GM18951 (cell line): ENCODE data around the gene SCD5.

Source experiments
- POLR2A ChIP-seq: IDR thresholded peaks from 4 replicates; pipeline ENCODE4 v1.6.1; 2011; ENCODE audit warnings: mild to moderate bottlenecking; ENCODE audit not compliant: insufficient read length, insufficient read depth; ENCODE audit errors: extremely low read depth
- in situ Hi-C: fragments of 300-500 bp; cut with MboI; formaldehyde crosslinking; loops from one replicate; pipeline ENCODE4 v1.12.0; 2022; ENCODE audit warnings: low sequenced_read_pairs, mixed read lengths, inconsistent platforms; ENCODE audit not compliant: unreplicated experiment

SCD5 gene

DNA sequence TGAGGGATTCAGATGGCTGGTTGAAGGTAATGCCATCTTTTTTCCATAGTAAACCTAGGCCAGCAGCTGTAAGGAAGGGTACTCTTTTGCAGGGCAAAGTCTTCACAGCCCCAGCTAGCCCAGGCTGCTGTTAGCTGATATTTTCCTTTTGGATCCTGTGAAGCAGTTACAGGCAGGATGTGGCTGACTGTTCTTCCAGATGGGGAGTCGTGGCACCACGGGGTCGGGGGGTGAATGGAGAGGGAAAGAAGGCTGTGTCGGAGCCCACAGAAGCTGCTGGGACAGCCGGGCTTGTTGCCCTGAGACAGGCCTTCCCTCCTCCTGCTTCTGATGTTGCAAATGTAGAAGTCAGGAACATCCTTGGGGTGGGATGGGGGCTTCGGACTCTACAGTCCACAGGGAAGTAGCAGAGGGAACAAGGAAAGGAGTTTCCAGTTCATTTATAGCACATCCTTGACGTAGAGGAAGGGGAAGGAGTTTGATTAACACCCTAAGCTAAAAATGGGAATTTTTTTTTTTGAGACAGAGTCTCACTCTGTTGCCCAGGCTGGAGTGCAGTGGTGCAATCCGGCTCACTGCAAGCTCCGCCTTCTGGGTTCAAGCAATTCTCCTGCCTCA is 172.2 kb downstream of the SCD5 start:
- in situ Hi-C loops = no loop called here

DNA sequence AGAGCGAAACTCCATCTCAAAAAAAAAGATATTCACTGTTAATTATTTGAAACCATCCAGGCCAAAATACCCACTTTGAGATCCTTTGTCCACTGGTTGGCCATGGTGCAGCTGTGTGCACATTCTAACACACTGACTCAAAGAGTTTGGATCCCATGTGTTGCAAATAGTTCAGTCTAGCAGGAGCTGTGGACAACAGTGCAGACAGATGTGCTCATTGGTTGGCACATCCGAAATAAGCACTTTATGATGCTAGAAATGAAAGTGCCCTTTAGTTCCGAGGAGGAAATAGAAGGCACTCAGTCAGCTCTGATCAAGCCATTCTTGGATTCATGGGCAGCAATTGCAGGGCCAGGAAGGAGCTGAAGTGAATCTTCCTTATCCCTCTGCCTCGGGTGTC is 173.8 kb downstream of the SCD5 start:
- TF ChIP-seq POLR2A = no peak
- in situ Hi-C loops = no loop called here

More for the DNA sequence above, 172.2 kb downstream of the SCD5 start:
- TF ChIP-seq POLR2A = no peak

- in situ Hi-C loops = no loop called here
- TF ChIP-seq POLR2A = no peak
These were observed 175.4 kb downstream of the SCD5 start for GRCh38 chr4:82623121-82623683.

DNA sequence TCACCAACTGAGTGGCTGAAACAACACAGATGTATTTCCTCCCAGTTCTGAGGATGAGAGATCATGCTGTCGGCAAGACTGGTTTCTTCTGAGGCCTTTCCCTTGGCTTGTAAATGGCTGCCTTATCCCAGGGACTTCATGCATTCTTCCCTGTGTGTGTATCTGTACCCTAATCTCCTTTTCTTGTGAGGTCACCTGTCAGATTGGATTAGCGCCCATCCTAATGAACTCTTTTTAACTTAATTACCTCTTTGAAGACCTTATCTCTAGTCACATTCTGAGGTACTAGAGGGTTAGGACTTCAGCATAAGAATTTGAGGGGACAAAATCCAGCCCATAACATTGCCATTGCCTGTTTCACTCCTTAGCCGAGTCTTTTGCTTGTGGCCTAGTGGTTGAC is 177.3 kb downstream of the SCD5 start:
- in situ Hi-C loops = no loop called here

DNA sequence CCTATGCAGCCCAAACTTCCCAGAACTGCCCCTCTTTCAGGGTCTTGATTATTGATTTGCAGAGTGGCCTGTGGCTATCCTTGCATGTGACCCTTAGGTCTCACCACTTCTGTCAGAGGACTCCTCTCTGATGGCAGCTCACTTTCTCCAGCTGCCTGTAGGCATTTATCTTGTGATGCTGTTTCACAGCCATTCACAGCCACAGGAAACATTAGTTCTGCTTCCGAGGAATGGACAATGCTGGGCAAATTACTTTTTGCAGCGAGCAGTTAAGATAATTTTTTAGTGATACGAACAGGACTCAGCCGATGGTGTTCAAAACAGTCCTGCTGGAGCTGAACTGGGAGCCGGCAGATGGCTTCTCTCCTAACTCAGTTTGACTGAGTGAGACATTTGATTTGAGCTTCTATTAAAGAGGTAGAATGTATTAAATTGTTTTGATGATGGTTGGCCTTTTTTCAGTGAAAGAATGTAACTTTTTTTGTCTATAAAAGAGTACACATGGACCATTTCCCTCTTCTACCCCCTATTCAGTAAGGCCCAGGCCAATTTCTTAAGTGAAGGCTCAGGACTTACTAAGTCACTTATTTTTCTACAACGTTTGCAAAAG is 178.4 kb downstream of the SCD5 start:
- in situ Hi-C loops = no loop called here
- TF ChIP-seq POLR2A = no peak

More for the DNA sequence above, 177.3 kb downstream of the SCD5 start:
- TF ChIP-seq POLR2A = no peak

GRCh38 chr4:82618103-82618720 is 180.4 kb downstream of the SCD5 start:
- in situ Hi-C loops = no loop called here
- no peak for TF ChIP-seq POLR2A

DNA sequence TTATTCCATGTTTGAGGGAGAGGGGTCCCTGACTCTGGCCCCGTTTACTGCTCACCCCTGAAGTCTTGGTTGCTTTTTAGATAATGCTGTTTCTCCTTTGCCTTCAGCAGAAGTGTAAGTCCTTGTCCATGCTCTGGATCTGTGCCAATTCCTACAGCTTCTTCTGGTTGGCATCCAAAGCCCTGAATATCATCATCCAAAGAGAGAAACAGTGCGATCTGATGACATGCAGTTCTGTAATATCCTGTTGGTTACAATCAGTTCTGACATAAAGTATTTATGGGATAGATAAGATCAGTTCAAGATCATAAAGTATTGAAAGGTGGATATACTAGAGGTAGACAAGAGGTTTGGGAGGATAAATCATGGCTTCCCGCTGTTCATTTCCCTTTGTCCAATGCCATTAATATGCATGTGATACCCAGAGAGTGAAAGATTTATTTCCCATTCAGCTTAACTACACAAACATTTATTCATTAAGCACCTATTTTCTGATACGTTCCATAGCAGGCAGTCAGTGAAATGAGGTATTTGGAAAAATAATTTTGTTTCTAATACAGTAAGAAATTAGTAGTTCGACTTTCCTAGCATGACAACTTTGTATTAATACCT is 183.7 kb downstream of the SCD5 start:
- in situ Hi-C loops = no loop called here
- no peak for TF ChIP-seq POLR2A

DNA sequence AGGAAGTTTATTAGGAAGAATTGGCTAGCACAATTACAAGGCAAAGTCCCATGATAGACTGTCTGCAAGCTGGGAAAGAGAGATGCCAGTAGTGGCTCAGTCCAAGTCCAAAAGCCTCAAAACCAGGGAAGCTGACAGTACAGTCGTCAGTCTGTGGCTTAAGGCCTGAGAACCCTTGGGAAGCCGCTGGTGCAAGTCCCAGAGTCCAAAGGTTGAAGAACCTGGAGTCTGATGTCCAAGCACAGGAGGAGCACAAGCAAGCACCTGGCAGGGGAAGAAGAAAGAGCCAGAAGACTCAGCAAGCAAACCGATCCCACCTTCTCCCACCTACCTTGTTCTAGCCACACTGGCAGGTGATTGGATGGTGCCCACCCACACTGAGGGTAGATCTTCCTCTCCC is 185.5 kb downstream of the SCD5 start:
- in situ Hi-C loops = no loop called here
- no peak for TF ChIP-seq POLR2A

- in situ Hi-C loops = no loop called here
- TF ChIP-seq POLR2A = no peak
These were observed 186.6 kb downstream of the SCD5 start for GRCh38 chr4:82611982-82612381.

DNA sequence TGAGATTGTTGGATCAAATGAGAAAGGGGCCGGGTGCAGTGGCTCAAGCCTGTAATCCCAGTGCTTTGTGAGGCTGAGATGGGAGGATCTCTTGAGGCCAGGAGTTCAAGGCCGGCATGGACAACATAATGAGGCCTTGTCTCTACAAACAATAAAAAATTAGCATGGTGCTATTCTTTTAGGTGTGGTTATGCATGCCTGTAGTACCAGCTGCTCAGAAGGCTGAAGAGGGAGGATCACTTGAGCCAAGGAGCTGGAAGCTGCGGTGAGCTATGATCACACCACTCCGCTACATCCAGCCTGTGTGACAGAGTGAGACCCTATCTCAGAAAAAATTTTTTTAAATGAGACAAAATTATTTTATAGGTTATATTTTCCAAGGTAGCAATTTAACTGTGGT is 187.1 kb downstream of the SCD5 start:
- TF ChIP-seq POLR2A = no peak
- in situ Hi-C loops = no loop called here

GRCh38 chr4:82610041-82610440 is 188.6 kb downstream of the SCD5 start:
- in situ Hi-C loops = no loop called here
- no peak for TF ChIP-seq POLR2A

- no peak for TF ChIP-seq POLR2A
- in situ Hi-C loops = no loop called here
These were observed 192.0 kb downstream of the SCD5 start for GRCh38 chr4:82606622-82607021.

- no peak for TF ChIP-seq POLR2A
- in situ Hi-C loops = no loop called here
These were observed 194.1 kb downstream of the SCD5 start for GRCh38 chr4:82604522-82604921.
